ENCODE results near the gene HOXC10.

The HOXC10 gene

GRCh38 chr12:54029529-54030441 is 44.8 kb downstream of the HOXC10 start:
- TF ChIP-seq, protein P1, sequence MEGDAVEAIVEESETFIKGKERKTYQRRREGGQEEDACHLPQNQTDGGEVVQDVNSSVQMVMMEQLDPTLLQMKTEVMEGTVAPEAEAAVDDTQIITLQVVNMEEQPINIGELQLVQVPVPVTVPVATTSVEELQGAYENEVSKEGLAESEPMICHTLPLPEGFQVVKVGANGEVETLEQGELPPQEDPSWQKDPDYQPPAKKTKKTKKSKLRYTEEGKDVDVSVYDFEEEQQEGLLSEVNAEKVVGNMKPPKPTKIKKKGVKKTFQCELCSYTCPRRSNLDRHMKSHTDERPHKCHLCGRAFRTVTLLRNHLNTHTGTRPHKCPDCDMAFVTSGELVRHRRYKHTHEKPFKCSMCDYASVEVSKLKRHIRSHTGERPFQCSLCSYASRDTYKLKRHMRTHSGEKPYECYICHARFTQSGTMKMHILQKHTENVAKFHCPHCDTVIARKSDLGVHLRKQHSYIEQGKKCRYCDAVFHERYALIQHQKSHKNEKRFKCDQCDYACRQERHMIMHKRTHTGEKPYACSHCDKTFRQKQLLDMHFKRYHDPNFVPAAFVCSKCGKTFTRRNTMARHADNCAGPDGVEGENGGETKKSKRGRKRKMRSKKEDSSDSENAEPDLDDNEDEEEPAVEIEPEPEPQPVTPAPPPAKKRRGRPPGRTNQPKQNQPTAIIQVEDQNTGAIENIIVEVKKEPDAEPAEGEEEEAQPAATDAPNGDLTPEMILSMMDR (conservative IDR thresholded peaks at IDR 0.05; ENCODE audit: low read depth, low read length) = no peak
- Histone ChIP-seq H3K4me2 (no peak overlapping the region), H4K20me1 (ENCODE audit: insufficient read depth) (no peaks in the 10 kb centered on the region), H3K4me3 (IDR thresholded peaks at IDR 0.05; ENCODE audit: insufficient read depth, low read depth, low read length) (no peak overlapping the region), H3K9ac (no peak overlapping the region), H3K27me3 (ENCODE audit: insufficient read depth, low read depth) (peaks cover 97% of the 10 kb centered on the region), H3K79me2 (ENCODE audit: insufficient read depth, low read depth) (no peaks in the 10 kb centered on the region), H3K27ac (no peak overlapping the region), H2AFZ (ENCODE audit: low read depth) (no peak overlapping the region), H3K4me1 (ENCODE audit: low read depth, poor library complexity, severe bottlenecking) (no peaks in the 10 kb centered on the region), H3K36me3 (ENCODE audit: insufficient read depth) (no peaks in the 10 kb centered on the region)

DNA sequence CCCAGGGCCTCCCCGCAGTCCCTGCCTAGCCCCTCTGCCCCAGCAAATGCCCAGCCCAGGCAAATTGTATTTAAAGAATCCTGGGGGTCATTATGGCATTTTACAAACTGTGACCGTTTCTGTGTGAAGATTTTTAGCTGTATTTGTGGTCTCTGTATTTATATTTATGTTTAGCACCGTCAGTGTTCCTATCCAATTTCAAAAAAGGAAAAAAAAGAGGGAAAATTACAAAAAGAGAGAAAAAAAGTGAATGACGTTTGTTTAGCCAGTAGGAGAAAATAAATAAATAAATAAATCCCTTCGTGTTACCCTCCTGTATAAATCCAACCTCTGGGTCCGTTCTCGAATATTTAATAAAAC is 45.5 kb downstream of the HOXC10 start:
- Histone ChIP-seq H3K4me2 (no peak overlapping the region), H3K4me3 (IDR thresholded peaks at IDR 0.05; ENCODE audit: insufficient read depth, low read depth, low read length) (no peak overlapping the region), H3K27ac (no peak overlapping the region), H3K27me3 (ENCODE audit: insufficient read depth, low read depth) (peaks cover 97% of the 10 kb centered on the region), H3K36me3 (ENCODE audit: insufficient read depth) (no peaks in the 10 kb centered on the region), H3K9ac (no peak overlapping the region), H3K79me2 (ENCODE audit: insufficient read depth, low read depth) (no peaks in the 10 kb centered on the region), H3K4me1 (ENCODE audit: low read depth, poor library complexity, severe bottlenecking) (no peaks in the 10 kb centered on the region), H4K20me1 (ENCODE audit: insufficient read depth) (no peaks in the 10 kb centered on the region), H2AFZ (ENCODE audit: low read depth) (no peak overlapping the region)
- TF ChIP-seq, protein P1 (conservative IDR thresholded peaks at IDR 0.05; ENCODE audit: low read depth, low read length) = no peak

GRCh38 chr12:54030889-54031471 is 46.0 kb downstream of the HOXC10 start:
- Histone ChIP-seq H3K27me3 (ENCODE audit: insufficient read depth, low read depth) (peaks cover 97% of the 10 kb centered on the region), H2AFZ (ENCODE audit: low read depth) (0 out of 2 replicates have a peak overlapping the region, but pooled peaks have one; percentile 2), H3K4me1 (ENCODE audit: low read depth, poor library complexity, severe bottlenecking) (no peaks in the 10 kb centered on the region), H3K36me3 (ENCODE audit: insufficient read depth) (no peaks in the 10 kb centered on the region), H3K27ac (no peak overlapping the region), H3K4me3 (IDR thresholded peaks at IDR 0.05; ENCODE audit: insufficient read depth, low read depth, low read length) (no peak overlapping the region), H3K9ac (no peak overlapping the region), H3K4me2 (no peak overlapping the region), H4K20me1 (ENCODE audit: insufficient read depth) (no peaks in the 10 kb centered on the region), H3K79me2 (ENCODE audit: insufficient read depth, low read depth) (no peaks in the 10 kb centered on the region)
- TF ChIP-seq, protein P1 (conservative IDR thresholded peaks at IDR 0.05; ENCODE audit: low read depth, low read length) = no peak

GRCh38 chr12:54031480-54031879 is 46.5 kb downstream of the HOXC10 start:
- Histone ChIP-seq H3K36me3 (ENCODE audit: insufficient read depth) (no peaks in the 10 kb centered on the region), H4K20me1 (ENCODE audit: insufficient read depth) (no peaks in the 10 kb centered on the region), H3K27me3 (ENCODE audit: insufficient read depth, low read depth) (peaks cover 97% of the 10 kb centered on the region), H3K27ac (no peak overlapping the region), H3K4me3 (IDR thresholded peaks at IDR 0.05; ENCODE audit: insufficient read depth, low read depth, low read length) (no peak overlapping the region), H3K79me2 (ENCODE audit: insufficient read depth, low read depth) (no peaks in the 10 kb centered on the region), H3K4me1 (ENCODE audit: low read depth, poor library complexity, severe bottlenecking) (no peaks in the 10 kb centered on the region), H3K4me2 (no peak overlapping the region), H2AFZ (ENCODE audit: low read depth) (no peak overlapping the region), H3K9ac (no peak overlapping the region)
- TF ChIP-seq, protein P1 (conservative IDR thresholded peaks at IDR 0.05; ENCODE audit: low read depth, low read length) = no peak

Measured in KMS-11 (cell line).